NCI-H526 treated with DMSO at 0.1 percent for 48 hours (cell line): ENCODE data around the gene CAB39.

Experiments used
- DNase-seq: peaks from one replicate; lab custom pipeline; 2025; lab: John Stamatoyannopoulos, UW

CAB39 gene

GRCh38 chr2:230712443-230713330 lies at the start of gene CAB39:
TSS of gene CAB39 (plus strand) at chr2:230712842. CDS start at chr2:230760002, 47,160 bp downstream.
- DNase-seq = peak; percentile 64

GRCh38 chr2:230664128-230664527 lies 48.5 kb upstream of the CAB39 start:
- DNase-seq = no peak

GRCh38 chr2:230664844-230665243 lies 47.8 kb upstream of the CAB39 start:
- no peak for DNase-seq

GRCh38 chr2:230665263-230665691 lies 47.4 kb upstream of the CAB39 start:
- no peak for DNase-seq

- no peak for DNase-seq
Observed at GRCh38 chr2:230666446-230666845, 46.2 kb upstream of the CAB39 start.

DNA sequence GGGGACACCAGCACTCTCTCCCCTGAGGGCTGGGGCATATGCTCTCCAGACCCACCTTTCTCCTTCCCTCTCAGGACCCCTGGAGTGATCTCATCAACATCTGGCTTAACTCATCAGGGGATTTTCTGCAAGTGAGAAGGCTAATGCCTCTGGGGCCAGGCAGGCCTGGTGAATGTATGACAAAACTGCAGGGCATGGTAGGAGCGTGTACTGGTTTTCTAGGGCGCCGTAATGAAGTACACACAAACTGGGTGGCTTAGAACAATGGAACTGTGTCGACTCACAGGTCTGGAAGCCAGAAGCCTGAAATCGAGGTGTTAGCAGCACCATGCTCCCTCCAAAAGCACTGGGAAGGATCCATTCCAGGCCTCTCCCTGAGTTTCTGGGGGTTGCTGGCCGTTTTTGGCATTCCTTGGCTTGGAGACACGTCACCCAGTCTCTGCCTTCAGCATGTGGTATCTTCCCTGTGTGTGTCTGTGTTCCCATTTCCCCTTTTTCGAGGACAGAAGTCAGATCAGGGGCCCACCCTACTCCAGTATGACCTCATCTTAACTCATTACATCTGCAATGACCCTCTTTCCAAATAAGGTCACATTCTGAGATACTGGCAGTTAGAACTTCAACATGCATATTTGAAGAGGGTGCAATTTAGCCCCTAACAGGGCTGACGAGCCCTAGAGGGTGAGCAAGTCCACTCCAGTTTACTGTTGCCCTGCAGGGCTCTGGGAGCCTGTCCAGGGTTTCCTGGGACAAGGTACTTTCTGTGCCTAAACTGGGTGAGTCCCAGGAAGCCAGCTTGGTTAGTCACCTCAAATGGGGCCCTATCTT lies 45.5 kb upstream of the CAB39 start:
- DNase-seq = no peak

GRCh38 chr2:230668184-230668938 lies 44.3 kb upstream of the CAB39 start:
- no peak for DNase-seq

DNA sequence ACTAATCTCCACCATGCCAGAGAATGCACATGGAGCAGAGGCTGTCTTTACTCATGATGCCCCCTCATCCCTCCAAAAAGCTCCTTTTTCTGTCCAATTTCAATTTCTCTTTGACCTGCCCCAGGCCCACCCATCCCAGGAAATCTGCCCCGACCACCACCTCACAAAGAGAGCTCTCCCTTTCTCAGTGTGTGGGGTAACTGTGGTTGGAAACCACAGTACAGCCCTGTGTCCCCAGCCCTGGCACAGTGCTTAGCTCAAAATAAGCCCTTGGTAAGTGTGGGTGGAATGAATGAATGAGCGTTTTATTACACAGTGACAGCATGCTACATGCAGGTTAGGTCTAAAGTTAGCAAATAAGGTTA lies 43.7 kb upstream of the CAB39 start:
- DNase-seq = no peak

DNA sequence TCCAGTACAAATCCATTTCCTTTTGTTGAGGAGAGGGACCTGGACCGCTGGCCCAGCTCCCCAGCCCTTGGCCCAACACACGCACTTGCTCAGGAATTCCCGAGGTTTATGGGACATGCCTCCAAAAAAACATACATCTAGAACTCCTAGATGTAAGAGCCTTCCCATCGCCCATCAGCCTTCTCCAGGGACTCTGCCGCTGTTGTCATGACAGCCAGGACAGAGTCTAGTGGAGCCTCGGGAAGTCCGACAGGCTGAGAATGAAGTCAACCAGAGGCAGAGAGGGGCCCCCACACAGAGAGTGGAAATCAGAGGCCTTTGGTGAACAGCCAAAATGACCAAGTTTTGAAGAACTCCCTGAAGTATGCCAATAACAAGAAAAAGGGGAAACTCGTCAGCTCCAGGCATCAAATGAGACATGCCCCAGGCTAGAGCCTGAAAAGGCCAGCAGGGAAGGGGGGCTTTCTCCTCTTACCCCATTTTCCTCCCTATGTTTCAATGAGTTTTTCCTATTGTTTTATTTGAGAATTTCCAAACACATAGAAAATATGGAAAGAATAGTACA lies 43.2 kb upstream of the CAB39 start:
- no peak for DNase-seq

DNA sequence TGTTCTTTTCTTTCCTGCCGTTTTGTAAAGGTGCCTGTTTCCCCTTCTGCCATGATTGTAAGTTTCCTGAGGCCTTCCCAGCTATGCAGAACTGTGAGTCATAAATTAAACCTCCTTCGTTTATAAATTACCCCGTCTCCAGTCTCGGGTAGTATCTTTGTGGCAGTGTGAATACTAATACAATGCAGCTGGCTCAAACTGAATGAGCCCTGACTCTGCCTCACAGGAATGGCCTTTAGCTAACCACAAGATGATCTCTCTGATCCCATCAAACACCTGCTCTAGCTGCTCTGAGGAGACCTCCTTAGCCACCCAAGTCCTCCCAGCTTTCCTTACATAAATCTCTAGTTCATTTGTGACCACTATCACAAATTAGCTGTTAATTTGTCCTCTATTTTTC lies 41.5 kb upstream of the CAB39 start:
- no peak for DNase-seq

- no peak for DNase-seq
Observed at GRCh38 chr2:230672836-230673235, 39.8 kb upstream of the CAB39 start.

GRCh38 chr2:230674401-230674800 lies 38.2 kb upstream of the CAB39 start:
- no peak for DNase-seq

DNA sequence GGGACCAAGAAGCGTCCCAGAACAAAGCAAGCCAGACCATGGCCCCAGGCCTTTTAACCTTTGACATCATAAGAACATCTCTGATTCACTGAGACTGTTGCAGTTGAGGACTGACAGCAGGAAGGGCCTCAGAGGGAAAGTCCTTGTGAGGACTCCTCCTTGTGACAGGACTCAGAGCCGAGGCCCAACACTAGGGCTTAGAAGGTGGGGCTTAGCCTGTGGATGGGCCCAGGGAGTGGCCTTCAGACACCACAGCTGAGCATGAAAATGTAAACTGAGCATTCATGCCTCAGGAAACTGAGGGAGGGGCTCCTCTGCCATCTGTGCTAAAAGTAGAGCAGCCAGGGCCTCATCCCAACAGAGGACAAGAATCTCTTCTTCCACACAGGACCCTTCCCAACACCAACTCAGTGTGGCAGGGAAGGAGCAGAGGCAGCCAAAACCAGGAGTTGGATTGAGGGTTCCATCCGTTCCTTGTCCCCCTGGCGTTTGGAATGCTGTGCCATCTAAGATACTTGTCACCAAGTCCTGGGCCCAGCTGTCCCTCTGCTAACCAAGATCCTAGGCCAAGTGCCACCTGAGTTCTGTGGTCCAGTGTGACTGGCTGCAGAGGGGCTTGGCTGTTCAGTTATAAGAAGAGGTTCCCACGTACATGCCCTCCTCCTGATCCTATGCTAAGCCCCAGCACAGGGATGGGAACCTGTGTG lies 37.5 kb upstream of the CAB39 start:
- DNase-seq = no peak

DNA sequence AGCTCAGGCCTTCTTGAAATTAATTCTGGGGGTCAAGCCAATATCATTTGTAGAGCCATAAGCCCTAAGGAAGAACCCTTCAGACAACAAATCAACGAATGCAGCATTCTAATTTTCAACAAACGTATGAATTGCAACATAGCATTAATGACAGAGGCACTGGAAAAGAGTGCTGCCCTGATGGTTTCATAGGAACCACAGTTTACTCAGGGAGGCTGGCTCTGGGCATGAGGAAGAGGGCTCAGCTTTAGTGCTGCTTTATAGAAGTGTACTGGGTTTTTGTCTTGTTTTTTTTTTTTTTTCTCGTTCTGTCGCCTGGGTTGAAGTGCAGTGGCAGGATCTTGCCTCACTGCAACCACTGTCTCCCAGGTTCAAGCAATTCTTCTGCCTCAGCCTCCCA lies 36.1 kb upstream of the CAB39 start:
- no peak for DNase-seq

DNA sequence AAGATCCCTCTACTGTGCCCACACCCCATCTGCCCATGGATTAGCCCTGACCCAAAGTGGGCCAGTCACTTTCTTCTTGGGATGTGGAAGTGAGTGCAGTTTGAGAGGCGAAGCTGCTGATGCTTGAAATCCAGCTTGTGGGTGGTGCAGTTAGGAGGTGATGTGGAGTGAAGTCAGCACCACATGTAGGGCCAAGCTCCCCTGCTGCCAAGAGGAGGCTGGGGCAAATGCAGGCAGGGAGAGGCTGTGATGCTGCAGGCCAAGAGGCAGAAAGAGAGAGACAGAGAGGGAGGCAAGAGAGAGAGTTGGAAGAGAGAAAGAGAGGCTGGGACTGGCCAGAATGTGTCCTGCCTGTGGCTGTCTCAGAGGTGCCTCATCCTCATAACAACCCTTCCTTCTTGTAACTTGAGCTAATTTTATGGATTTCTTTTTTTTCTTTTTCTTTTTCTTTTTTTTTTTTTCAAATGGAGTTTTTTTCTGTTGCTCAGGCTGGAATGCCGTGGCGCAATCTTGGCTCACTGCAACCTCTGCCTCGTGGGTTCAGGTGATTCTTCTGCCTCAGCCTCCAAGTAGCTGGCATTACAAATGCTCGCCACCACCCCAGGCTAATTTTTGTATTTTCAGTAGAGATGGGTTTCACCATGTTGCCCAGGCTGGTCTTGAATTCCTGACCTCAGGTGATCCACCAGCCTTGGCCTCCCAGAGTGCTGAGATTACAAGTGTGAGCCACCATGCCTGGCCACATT lies 35.3 kb upstream of the CAB39 start:
- DNase-seq = no peak

DNA sequence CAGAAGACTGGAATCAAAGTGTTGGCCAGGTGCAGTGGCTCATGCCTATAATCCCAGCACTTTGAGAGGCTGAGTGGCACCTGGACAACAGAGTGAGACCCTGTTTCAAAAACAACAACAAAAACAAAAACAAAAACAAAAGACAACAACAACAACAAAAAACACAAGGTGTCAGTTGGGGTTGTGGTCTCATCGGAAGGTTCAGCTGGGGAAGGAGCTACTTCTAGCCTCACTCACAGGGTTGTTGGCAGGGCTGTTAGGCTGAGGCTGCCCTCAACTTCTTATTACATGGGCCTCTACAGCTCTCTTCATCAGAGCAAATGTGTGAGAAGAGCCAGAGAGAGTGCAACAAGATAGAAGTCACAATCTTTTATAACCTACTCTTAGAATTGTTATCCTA lies 34.6 kb upstream of the CAB39 start:
- no peak for DNase-seq

DNA sequence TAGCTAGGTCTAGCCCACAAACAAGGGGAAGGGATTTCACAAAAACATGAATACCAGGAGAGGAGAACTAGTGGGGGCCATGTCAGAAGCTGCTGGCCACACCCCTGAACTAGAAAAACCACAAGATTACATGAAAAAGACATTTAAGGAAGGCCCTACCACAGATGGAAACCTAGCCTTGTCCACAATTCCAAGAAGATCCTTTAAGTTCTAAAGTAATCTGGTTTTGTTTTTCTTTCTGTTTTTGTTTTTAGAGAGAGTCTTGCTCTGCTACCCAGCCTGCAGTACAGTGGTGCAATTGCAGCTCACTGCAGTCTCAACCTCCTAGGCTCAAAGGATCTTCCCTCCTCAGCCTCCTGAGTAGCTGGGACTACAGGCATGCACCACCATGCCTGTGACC lies 34.2 kb upstream of the CAB39 start:
- no peak for DNase-seq

GRCh38 chr2:230680463-230681170 lies 32.0 kb upstream of the CAB39 start:
- DNase-seq = no peak

DNA sequence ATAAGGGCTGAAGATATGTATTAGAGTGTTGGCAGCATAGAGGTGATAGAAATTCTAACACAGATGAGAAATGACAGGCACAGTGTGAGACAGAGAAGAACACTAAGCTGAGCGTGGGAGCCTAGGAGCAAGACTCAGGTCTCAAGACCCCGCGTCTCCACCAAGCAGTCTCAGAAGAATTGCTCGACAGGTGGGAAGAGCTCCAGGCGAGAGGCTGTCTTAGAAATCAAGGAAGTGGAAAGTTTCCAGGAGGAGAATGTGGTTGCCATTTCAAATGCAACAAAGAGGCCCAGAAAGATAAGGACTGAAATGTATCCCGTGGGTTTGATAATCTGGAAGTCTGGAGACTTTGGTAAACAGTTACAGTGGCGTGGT lies 31.5 kb upstream of the CAB39 start:
- no peak for DNase-seq

DNA sequence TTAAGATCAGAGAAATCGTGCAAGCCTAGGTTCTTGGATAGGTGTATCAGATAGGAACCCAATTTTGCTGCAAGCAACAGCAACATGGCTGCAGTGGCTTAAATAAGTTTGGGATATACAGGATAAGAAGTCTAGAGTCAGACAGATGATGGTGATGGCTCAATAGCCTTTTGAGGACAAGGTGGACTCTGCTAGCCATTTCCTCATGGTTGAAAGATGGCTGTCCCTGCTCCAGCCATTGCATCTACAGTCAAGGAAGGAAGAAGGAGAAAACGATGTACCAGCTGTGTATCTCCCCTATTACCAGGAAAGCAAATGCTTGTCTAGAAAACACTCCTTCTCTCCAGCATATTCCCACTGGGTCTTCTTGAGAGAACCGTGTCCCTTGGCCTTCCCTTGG lies 30.1 kb upstream of the CAB39 start:
- no peak for DNase-seq
